G401 (cell line): ENCODE results near the gene SUV39H2. TPM values are rescaled to one million over a fixed set of nuclear protein-coding genes. Genes with fewer than 3 reads are reported as not detected.
A peak's percentile ranks its signal among the peaks of the same experiment; 100 is the strongest.
"Not testable (repeated sequence)": the region's sequence is repeated elsewhere in the genome, so short reads cannot be mapped to it uniquely, and the experiment has no call there.

Experiments
- DNase-seq: peaks from one replicate; pipeline ENCODE4 v3.0.0-alpha.2; 2015; ENCODE audit warnings: low spot score
- in situ Hi-C: cut with HindIII; loops from 2 replicates; pipeline ENCODE4 v1.10.0; 2016; ENCODE audit warnings: low sequenced_read_pairs, mixed read lengths
- total RNA-seq: library from RNA; depleted of rRNA; stranded (reverse); fragments of >200 nt; shearing (Covaris generic); gene quantifications from 2 replicates; pipeline ENCODE4 v1.2.3, GENCODE V29; 2014; rRNA removed

The SUV39H2 gene
- total RNA-seq, 1 experiment from 2014 or later = 44.0 TPM

DNA sequence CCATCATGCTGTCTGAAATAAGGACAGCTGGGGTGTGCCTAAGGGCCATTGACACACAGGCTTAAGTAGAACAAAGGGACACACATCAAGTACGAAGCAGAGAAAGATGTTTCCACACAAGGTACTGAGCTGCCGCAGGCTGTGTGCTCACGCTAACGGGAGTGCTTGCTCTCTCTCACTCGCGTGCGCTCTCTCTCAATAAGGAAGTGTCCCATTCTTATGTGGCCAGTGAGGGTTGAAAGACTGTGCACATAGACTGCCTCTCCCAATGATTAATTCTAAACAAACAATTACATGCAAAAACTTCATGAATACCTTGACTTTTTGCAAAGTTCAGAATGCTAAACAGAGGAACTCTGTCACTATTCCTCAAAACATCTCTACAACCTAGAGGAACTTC lies 45.3 kb downstream of the SUV39H2 start:
- no peak for DNase-seq
- in situ Hi-C loops = no loop called here

DNA sequence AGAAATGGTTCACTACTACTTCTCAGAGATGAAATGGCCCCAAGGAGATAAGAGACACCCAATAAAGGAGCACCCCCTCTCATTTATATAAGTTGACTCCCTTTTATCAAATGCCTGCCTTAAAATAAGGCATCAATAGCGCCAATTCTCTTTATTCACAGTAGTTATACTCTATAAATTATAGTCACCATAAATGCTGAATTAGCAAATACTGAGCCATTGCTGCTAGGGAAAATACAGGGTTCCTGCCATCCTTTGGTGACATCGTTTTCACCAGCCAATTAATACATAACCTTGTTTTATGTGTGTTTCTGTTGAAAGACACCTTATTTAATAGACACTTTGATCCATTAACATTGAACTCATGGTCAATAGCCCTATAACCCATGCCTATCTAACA lies 46.6 kb downstream of the SUV39H2 start:
- in situ Hi-C loops = no loop called here

DNA sequence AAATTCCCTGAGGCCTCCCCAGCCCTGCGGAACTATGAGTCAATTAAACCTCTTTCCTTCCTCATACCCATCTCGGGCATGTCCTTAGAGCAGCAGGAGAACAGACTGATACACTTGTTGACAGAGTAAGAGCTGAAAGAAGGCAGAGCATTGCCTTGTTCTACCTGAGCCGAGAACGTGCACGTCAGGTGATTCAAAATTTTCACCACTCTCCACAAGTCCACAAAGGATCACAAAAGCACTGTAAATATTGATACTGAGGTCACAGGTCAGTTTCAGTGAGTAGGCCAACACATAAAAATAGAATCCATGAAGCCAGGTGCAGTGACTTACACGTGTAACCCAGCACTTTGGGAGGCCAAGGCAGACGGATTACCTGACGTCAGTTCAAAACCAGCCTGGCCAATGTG lies 47.4 kb downstream of the SUV39H2 start:
- in situ Hi-C loops = no loop called here
- DNase-seq = no peak

More for the DNA sequence above, 46.6 kb downstream of the SUV39H2 start:
- no peak for DNase-seq

DNA sequence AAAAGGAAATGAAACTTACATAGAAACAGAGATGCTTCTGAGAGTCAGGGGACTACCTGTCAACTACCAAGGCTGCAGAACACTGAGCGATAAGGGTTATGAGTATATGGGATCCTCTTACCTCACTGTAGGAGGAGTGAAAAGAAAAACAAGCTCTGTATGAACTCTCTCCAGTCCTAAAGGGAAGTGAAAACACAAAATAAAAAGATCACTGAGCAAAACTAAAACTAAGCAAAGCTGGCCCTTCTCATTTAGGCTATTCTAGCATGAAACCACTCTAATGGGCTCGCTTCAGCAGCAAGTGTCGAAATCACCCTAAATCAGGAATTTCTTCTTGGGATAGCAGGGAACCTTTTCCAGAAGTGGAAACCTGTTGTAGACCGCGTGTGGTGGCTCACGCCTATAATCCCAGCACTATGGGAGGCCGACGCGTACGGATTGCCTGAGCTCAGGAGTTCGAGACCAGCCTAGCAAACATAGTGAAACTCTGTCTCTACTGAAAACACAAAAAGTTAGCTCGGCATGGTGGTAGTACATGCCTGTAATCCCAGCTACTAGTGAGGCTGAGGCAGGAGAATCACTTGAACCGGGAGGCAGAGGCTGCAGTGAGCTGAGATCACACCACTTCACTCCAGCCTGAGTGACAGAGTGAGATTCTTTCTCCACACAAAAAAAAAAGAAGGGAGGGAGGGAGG lies 48.2 kb downstream of the SUV39H2 start:
- no peak for DNase-seq
- in situ Hi-C loops = no loop called here

DNA sequence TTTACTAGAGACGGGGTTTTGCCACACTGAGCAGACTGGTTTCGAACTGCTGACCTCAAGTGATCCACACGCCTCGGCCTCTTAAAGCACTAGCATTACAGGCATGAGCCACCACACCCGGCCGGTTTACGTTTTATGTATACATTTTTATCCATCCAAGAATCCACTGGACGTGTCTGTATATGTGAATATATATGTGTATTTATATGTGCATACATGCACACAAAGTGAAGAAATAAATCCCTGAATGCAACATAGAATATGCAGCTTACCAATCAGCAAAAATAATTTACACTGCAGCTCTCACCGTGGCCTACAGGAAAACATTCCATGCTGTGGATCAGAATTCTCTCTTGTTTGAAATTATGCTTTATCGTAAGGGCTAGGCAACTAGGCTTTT lies 51.9 kb downstream of the SUV39H2 start:
- in situ Hi-C loops = no loop called here
- DNase-seq = no peak

DNA sequence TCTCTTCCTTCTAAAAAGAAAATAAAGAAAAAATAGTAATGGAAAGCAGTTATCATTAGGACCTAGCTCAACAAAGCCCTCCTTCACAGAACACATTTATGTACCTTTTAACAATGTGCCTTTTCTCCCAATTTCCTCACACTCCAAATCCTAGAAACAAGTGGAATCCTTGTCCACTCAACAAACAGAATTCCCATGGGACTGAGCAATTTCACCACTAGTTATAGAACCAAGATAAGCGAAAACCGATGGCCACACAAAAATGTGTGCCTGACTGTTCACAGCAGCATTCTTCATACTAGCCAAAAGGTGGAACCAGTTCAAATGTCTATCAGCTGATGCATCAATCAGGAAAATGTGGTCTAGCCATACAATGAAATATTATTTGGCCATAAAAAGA lies 57.9 kb downstream of the SUV39H2 start:
- in situ Hi-C loops = no loop called here
- DNase-seq = no peak

DNA sequence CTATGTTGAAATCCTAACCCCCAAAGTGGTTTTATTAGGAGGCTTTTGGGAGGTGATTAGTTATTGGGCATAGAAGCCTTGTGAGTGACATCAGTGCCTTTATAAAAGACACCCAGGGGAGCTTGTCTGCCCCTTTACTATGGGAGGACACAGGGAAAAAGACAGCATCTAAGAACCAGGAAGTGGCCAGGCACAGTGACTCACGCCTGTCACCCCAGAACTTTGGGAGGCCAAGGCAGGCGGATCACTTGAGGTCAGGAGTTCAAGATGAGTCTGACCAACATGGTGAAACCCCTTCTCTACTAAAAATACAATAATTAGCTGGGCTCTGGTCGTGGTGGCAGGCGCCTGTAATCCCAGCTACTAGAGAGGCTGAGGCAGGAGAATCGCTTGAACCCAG lies 60.3 kb downstream of the SUV39H2 start:
- DNase-seq, in situ Hi-C loops: not testable (repeated sequence)

DNA sequence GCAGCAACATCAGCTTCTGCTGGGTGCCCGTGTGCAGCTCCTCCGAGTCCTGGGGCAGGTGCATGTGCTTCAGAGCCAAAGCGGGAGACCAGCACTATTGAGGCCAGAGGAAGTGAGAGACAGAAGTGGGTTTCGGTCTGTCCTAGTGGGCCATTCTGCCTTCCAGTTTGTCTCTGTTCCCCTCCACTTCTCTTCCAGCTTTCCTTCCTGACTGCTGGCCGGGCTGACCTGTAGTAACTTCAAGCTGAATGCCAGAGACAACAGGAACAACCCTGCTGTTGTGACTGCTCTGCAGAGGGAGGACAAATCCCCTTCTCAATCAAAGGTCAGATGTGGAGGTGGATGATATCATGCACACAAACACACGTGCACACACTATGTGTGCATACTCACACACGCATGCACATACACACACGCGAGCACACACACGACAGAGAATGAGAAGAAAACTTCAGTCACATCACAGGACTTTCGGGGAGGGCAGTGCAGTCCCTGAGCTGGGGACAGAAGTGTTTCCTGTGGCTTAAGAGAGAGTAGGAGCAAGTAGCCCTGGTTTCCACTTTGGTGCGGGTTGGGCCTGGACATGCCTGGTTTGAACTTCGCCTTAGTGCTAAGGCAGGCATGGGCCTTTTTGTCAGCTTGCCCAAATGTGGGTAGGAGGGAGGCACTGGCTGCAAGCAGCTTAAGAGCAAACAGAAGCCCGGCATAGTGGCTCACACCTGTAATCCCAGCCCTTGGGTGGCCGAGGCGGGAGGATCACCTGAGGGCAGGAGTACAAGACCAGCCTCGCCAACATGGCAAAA lies 63.7 kb downstream of the SUV39H2 start:
- DNase-seq, in situ Hi-C loops: not testable (repeated sequence)

DNA sequence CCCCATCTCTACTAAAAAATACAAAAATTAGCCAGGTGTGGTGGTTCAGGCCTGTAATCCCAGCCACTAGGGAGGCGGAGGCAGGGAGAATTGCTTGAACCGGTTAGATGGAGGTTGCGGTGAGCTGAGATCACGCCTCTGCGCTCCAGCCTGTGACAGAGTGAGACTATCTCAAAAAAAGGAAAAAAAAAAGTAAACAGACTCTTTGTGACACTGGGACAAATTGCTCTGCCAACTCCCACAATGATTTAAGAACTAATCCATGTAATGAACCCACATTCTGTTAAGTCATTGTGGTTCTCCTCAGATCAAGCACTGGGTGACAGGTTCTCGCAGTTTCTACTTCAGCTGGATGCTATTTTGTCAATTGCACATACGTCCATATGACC lies 64.3 kb downstream of the SUV39H2 start:
- not testable (repeated sequence) for DNase-seq

DNA sequence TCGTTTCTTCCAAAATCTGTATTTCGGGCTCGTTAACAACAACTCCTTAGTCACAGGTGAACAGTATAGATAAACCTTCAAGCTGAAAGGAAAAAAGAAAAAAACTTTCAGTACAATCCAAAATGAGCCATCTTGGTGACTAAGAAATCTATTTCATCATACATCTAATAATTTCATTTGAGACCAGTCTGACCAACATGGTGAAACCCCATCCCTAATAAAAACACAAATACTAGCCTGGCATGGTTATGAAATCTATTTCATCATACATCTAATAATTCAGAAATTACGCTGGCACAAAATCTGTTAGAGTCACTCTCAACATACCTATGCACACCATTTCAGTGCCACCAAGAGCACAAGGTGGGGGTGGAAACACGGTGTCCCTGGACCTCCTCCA lies 66.4 kb downstream of the SUV39H2 start:
- in situ Hi-C loops = no loop called here
- DNase-seq = no peak

More for the DNA sequence above, 64.3 kb downstream of the SUV39H2 start:
- in situ Hi-C loops = not testable (repeated sequence)

DNA sequence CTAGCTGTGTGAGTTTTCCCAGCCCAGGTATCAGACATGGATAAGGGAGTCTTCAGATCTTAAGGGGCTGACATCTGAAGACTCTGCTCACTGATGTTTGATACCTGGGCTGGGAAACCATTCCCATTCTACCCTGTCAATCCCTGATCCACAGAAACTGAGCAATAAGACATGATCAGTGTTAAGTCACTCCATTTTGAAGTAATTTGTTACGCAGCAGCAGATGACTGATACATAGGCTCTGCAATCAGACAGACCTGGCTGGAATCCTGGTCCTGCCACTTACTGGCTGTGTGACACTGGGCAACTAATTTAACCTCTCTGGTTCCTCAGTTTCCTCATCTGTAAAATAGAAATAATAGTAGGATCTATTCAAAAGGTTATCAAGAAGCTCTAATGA lies 68.6 kb downstream of the SUV39H2 start:
- no peak for DNase-seq
- in situ Hi-C loops = no loop called here

DNA sequence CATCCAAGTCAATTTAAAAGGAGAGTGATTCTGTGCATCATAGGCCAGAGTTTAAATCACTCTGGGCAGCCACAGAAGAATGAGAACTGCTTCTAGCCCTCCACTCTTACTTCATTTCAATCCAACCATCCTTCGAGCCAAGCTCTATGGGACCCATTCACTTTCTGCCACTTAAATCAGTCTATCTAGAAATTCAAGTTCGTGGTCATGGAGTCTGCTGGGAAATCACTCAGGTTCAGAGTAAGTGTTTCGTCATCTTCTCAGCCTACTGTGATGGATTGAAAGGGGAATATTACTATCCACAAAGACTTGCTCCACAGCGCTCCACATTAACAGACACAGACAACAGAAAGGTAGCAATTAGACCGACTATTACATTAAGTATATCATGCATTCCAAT lies 70.6 kb downstream of the SUV39H2 start:
- in situ Hi-C loops = no loop called here

DNA sequence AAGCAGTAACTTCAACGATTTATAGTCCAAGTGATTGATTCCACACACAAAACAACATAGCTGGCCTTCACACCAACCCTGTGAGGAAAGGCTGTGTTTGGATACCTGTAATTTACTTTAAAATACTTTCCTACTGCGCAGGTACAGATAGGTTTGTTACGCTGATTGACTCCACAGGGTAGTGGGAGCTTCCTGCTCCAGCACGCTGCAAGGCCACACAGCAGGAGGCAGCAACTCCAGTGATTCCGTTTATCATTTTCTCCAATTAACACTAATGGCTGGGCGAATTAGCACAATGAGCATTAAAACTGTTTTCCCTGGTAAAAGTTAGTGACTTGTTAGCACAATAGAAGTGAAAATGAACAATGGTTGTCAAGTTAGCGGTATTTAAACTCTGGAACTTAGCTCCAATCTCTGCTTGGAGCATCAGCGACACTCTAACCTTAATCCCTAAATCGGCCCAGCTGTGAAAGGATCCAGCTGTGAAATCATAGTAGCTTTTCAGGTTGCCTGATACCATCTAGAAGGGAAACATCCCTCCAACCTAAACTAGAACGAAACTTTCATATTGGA lies 74.3 kb downstream of the SUV39H2 start:
- in situ Hi-C loops = no loop called here
- DNase-seq = no peak

More for the DNA sequence above, 70.6 kb downstream of the SUV39H2 start:
- no peak for DNase-seq

DNA sequence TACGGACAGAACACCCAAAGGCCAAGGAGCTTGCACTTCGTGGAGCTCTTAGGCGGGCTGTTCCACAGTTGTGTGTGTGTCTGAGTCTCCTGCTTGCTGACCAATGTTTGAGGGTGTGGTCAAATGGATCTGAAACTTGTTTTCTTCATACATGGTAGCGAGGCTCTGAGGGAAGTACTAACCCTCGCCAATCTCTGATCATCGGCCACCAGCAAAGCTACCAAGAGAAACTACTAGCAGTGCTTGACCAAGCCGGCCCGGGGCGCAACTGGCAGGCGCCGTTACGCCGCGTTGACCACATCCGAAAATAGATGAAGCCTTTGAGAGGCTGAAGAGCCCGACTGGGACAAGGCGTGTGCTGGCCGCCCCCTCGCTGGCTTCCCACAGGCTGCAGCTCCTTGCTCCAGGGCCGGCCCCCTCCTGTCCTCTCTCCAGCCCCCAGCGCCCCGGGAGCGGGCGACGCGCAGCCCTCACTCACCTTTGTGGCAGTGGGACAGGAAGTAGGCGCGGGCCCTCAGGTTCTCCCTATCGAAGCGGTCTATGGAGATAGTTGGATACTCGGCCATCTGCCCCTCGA lies 74.8 kb downstream of the SUV39H2 start:
- in situ Hi-C loops = no loop called here
- peak; percentile 56 for DNase-seq

Other genes with a start within 250 kb of the SUV39H2 start
- 39.1 and 44.6 TPM in 2 replicates for gene FAM107B, start 104.0 kb upstream of the SUV39H2 start, total RNA-seq
- 0.27 and 0.49 TPM in 2 replicates for gene CDNF, start 40.8 kb upstream of the SUV39H2 start, total RNA-seq
- gene HSPA14, start 40.6 kb upstream of the SUV39H2 start, total RNA-seq = 52.3 and 63.7 TPM in 2 replicates
- gene MSANTD7, start 40.6 kb upstream of the SUV39H2 start, total RNA-seq = 29.2 and 34.5 TPM in 2 replicates
- 6.6 and 10.8 TPM in 2 replicates for gene DCLRE1C, start 75.2 kb downstream of the SUV39H2 start, total RNA-seq
- not detected in 2 replicates for gene MEIG1, start 80.5 kb downstream of the SUV39H2 start, total RNA-seq
- gene OLAH, start 165.1 kb downstream of the SUV39H2 start, total RNA-seq = not detected in 2 replicates
- gene ACBD7, start 209.9 kb downstream of the SUV39H2 start, total RNA-seq = 7.3 and 13.1 TPM in 2 replicates
- gene RPP38, start 218.5 kb downstream of the SUV39H2 start, total RNA-seq = 3.4 and 12.9 TPM in 2 replicates